Dermis microvascular lymphatic vessel endothelial cell (primary cell): Measurements from ENCODE around the gene CEBPZOS. TPM values are rescaled to one million over a fixed set of nuclear protein-coding genes. Genes with fewer than 3 reads are reported as not detected.
"Not testable (repeated sequence)": the region's sequence is repeated elsewhere in the genome, so short reads cannot be mapped to it uniquely, and the experiment has no call there.

Source experiments
- DNase-seq, 2 donors: peaks; one replicate each; pipeline versions ENCODE4 v3.0.0 to v3.0.0-alpha.2; 2010; ENCODE audit warnings: low read depth in 2 of 2
- total RNA-seq: library from RNA; depleted of rRNA; stranded (reverse); fragments of >200 nt; gene quantifications from 2 replicates; pipeline ENCODE4 v1.2.1, GENCODE V29; 2014

CEBPZOS gene
- total RNA-seq, 1 donor from 2014 or later, result 11.0 TPM

DNA sequence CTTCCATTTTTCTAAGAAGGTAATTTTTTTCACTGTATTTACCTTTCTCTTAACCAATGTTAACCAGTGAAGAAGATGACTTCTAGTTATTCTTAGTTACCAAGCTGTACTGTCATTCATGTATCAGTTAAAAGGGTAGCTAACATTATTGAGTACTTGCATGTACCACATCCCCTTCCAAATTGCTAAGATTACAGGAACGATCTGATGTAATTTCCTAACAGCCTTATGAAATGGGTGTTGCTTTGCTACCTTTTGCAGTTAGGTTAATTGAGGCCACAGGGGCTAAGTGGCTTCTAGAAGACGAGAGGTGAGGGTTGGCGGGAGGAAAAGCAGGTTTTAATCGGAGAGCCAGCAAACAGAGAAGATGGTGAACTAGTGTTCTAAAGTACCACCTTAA, 6.0 kb upstream of the CEBPZOS start:
- no peak for DNase-seq

DNA sequence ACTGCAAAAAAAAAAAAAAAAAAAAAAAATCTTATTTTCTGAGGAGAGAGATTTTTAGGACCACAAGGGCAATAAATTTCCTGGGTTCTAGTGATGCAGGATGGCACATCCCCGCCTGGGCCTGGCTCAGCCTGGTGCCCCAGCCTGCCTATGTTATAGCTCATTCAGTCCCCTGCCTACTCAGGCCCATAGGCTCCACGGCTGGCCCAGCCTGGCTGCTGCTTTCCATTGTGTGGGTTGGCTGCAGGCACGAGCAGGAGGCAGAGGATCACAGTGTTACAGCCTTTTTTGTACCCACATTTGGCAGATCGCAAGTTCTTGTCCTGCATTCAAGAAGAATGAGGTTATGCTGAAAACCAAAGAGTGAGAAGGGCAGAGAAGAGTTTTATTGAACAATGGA, 5.0 kb upstream of the CEBPZOS start:
- DNase-seq, result no peak

DNA sequence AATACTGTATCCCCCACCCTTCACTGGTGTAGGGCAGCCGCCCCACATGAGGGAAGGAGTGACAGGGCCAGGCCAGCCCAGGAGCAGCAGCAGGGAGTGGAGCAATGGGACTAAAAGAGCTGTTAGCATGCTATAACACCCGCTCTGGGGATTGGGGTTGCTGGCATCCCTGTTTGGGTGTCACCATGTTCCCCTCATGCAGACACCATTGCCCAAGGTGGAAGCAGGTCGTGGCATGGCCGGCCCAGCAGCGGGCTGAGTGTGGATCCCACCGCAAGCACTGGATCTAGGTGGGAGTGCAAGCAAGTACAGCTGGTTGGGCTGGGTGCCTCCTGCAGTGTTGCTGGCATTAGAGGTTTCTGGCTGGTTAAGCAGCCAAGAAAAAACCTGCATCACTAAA, 4.5 kb upstream of the CEBPZOS start:
- DNase-seq, result no peak

- no peak for DNase-seq
These were observed 3.7 kb upstream of the CEBPZOS start for GRCh38 chr2:37192551-37192950.

DNA sequence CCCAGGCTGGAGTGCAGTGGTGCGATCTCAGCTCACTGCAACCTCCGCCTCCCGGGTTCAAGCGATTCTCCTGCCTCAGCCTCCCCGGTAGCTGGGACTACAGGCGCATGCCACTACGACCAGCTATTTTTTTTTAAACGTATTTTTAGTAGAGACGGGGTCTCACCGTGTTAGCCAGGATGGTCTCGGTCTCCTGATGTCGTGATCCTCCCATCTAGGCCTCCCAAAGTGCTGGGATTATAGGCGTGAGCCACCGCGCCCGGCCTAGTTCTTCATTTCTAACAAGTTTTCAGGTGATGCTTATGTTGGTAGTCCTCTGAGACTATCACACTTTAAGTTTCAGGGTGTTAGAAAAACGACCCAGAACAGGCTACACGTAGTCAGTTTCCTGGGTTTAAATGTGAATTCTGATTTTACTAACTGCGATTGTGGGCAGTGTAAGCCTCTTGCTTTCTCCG, 405 bp upstream of the CEBPZOS start:
- DNase-seq, result not testable (repeated sequence)

DNA sequence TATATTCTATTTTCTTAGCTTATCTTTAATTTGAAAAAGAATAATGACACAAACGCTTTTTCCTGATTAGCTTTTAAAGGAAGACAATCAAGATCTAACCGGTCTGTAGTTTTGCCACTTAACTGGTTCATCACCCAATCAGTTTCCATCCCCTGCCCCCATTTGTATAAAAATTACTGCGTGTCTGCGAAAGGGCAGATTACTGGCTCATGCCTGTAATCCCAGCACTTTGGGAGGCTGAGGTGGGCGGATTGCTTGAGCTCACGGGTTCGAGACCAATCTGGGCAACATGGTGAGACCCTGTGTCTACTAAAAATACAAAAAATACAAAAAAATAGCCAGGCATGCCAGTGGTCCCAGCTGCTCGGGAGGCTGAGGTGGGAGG, 2.4 kb downstream of the CEBPZOS start:
- no peak for DNase-seq

- DNase-seq, result no peak
These were observed 4.9 kb downstream of the CEBPZOS start for GRCh38 chr2:37201208-37201607.

DNA sequence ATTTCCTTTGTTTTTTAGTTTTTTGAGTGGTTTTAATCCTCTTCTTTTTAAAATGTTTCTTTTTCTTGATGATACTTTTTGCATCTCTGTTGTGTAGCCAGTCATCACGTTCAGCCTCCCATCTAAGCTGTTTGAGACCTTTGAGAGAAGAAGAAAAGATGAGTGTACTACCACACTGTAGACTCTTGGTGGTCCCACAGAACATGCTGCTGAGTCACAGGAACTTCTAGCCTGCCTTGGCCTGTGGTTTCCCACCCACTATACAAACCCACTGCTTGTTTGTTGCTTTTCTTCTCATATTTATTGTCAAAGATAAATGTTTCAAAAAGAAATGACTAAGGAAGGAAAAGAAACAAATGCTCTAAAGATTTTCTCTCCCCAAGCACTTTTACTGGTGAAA, 5.5 kb downstream of the CEBPZOS start:
- no peak for DNase-seq

DNA sequence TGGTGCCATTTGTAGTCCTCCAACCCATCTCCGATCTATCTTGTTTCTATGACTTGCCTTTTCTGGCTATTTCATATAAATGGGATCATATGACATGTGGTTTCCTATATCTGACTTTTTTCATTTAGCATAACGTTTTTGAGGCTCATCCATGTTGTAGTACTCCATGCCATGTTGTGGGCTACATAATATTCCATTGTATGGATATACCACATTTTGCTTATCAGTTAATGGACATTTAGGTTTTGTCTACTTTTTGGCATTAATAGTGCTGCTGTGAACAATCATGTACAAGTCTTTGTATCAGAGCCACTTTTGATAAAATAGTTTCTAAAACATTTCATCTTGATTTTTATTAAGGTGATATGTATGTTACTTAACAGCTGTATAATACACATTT, 7.4 kb downstream of the CEBPZOS start:
- DNase-seq, result no peak

- DNase-seq, result not testable (repeated sequence)
These were observed 8.9 kb downstream of the CEBPZOS start for GRCh38 chr2:37205071-37205661.

- DNase-seq, result no peak
These were observed 9.5 kb downstream of the CEBPZOS start for GRCh38 chr2:37205689-37206341.

GRCh38 chr2:37206760-37207159, 10.5 kb downstream of the CEBPZOS start:
- not testable (repeated sequence) for DNase-seq

DNA sequence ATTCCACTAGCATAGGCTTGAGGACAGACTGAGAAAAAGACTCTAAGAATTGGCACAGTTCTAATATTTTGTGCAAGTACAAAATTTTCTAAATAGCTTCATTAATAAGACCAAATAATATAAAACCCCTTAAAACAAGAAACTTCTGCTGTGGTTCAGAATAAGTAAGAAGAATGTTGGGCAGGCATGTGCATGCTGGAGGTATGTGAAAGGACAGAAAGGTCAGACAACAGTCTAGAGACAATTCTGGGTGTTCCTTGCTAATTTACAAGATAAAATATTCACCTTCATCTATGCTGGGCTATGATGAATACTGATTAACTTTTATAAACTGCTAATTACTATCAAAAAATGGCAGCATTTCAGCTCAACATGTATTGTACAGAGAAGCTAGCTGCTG, 14.9 kb downstream of the CEBPZOS start:
- no peak for DNase-seq

DNA sequence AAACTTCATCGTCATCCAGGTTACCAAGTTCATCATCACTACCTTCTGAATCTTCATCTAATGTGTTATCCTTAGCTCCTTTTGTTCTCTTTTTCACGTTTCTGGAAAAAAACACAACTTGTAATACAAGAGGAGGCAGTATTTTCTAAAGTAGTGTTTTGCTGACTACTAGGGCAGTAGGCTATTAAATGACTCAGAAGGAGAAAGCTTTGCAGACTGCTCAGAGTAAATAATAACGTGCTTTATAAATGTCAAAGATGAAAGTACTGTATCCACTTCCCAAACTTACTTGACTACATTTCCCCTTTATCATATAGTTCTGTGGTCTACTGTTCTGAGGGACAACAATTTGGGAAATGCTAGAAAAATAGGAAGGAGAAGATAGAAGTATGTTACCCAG, 15.6 kb downstream of the CEBPZOS start:
- DNase-seq, result no peak

GRCh38 chr2:37215250-37215649, 19.0 kb downstream of the CEBPZOS start:
- no peak for DNase-seq

DNA sequence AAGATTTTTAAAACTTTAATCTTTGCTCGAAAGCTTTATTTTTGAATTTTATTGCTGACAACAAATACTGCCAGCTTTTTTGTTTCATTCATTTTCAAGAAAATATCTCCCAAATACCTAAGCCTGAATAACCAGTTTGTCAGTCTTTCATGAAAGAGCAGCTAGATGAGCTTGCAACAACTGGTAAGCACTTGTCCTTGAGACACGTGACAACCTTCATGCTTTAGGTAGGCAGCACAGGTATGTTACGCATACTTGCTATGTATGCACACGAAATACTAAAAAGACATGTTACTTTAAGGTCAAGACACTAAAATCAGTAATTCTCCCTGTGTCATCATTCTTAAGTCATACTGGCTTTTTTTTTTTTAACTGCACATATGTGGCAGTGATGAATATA, 22.8 kb downstream of the CEBPZOS start:
- DNase-seq, result no peak

DNA sequence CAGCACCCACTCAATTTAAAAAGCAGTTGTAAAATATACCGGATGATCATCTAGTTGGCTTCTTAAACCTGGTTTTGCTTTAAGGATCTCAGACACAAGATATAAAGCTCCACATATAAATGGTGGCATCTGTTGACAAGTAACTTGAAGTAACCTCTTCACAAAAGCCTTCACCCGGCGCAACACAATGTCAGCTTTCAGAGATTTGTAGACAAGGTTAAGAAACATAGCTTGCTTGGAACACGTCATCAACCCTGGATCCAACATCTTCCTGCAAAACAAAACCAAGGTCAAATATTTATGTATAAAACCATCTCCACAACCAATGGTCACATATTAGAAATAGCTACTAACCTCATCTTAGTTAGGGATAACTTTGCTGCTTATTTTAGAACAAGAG, 26.8 kb downstream of the CEBPZOS start:
- no peak for DNase-seq

DNA sequence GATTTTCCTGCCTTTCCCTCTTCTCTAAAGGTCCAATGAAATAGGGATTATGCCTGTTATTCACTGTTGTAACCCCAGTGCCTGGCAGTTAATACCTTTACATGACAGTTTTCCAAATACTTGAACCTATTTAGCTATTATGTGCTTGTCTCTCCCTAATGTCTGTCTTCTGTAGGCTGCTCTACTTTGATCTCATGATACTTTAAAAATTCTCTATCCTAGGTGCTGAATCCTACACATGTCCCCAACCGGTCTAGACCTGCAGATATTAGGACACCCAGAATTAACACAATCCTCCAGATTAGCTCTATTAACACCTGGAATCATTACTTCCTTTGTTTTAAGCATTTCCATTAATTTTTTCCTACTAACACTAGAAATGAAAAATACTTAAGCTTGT, 27.8 kb downstream of the CEBPZOS start:
- DNase-seq, result no peak

GRCh38 chr2:37225129-37225528, 28.8 kb downstream of the CEBPZOS start:
- not testable (repeated sequence) for DNase-seq

GRCh38 chr2:37226863-37227262, 30.6 kb downstream of the CEBPZOS start:
- no peak for DNase-seq

- DNase-seq, result no peak
These were observed 32.5 kb downstream of the CEBPZOS start for GRCh38 chr2:37228788-37229187.

DNA sequence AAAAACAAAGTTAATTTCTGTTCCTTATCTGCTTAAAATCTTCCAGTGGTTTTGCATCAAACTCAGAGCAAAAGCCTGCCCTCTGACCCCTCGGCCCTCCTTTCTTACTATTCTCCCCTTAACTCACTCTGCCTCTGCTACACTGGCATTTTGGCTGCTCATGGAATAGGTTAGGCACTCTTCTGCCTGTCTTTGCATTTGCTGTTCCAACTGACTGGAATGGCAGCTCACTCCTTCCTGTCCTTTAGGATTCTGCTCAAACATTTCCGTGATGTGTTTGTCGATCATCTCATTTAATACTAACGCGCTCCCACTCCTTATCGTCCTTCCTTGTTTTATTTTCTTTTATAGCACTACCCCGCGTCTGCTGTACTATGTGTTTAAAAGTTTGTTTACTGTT, 34.3 kb downstream of the CEBPZOS start:
- DNase-seq, result peak in 1 of 2 donors; percentile 33
